H1 (cell line): ENCODE results near the gene ZNF484.
A peak's percentile ranks its signal among the peaks of the same experiment; 100 is the strongest.

Experiments
- CHD1 ChIP-seq: IDR thresholded peaks from 2 replicates; pipeline ENCODE4 v1.6.1; 2012; ENCODE audit warnings: low read depth, low read length, improper control_type of control experiment
- CTCF ChIP-seq, 3 experiments: IDR thresholded peaks; 1 replicate in 2 of 3; 2 replicates in 1 of 3; pipeline versions ENCODE4 v1.5.1 to v1.6.1; 2011; ENCODE audit warnings: low read length in 3 of 3, mild to moderate bottlenecking in 3 of 3, inconsistent platforms in 2 of 3, low read depth in 1 of 3, moderate library complexity in 1 of 3; ENCODE audit not compliant: insufficient read depth in 1 of 3; ENCODE audit errors: control extremely low read depth in 1 of 3
- GABPA ChIP-seq: IDR thresholded peaks from 2 replicates; pipeline ENCODE4 v1.6.1; 2011; ENCODE audit warnings: mild to moderate bottlenecking, low read length, moderate library complexity, borderline replicate concordance; ENCODE audit not compliant: insufficient read depth
- JUND ChIP-seq: IDR thresholded peaks from 2 replicates; pipeline ENCODE4 v1.6.1; 2011; ENCODE audit warnings: mild to moderate bottlenecking, improper control_type of control experiment, low read length
- PHF8 ChIP-seq: fragments of 200-600 bp; sonication (generic); conservative IDR thresholded peaks from 2 replicates; pipeline ENCODE4 v1.7.1; 2012; ENCODE audit warnings: low read depth, mild to moderate bottlenecking, inconsistent platforms, low read length, moderate library complexity
- RAD21 ChIP-seq, 2 experiments: IDR thresholded peaks in 1 of 2; conservative IDR thresholded peaks in 1 of 2; 2 replicates each; pipeline ENCODE4 v1.6.1; 2011; ENCODE audit warnings: low read depth in 2 of 2, low read length in 2 of 2, improper control_type of control experiment in 1 of 2, inconsistent platforms in 1 of 2, mild to moderate bottlenecking in 1 of 2, moderate library complexity in 1 of 2
- SUZ12 ChIP-seq: fragments of 200-600 bp; sonication (generic); IDR thresholded peaks from 2 replicates; pipeline ENCODE4 v1.6.1; 2012; ENCODE audit warnings: mild to moderate bottlenecking, inconsistent platforms, low read length, moderate library complexity, mixed read lengths
- TCF12 ChIP-seq: IDR thresholded peaks from 2 replicates; pipeline ENCODE4 v1.6.1; 2011; ENCODE audit warnings: low read depth, mild to moderate bottlenecking, low read length
- TEAD4 ChIP-seq: IDR thresholded peaks from 2 replicates; pipeline ENCODE4 v1.6.1; 2012; ENCODE audit warnings: low read depth, low read length, inconsistent platforms, mixed read lengths
- TF ChIP-seq, protein P1 (sequence below): IDR thresholded peaks from 2 replicates; pipeline ENCODE4 v1.6.1; 2012; ENCODE audit warnings: low read length, inconsistent platforms
- TF ChIP-seq, protein P2 (sequence below): IDR thresholded peaks from 2 replicates; pipeline ENCODE4 v1.6.1; 2012; ENCODE audit warnings: inconsistent platforms

DNA sequence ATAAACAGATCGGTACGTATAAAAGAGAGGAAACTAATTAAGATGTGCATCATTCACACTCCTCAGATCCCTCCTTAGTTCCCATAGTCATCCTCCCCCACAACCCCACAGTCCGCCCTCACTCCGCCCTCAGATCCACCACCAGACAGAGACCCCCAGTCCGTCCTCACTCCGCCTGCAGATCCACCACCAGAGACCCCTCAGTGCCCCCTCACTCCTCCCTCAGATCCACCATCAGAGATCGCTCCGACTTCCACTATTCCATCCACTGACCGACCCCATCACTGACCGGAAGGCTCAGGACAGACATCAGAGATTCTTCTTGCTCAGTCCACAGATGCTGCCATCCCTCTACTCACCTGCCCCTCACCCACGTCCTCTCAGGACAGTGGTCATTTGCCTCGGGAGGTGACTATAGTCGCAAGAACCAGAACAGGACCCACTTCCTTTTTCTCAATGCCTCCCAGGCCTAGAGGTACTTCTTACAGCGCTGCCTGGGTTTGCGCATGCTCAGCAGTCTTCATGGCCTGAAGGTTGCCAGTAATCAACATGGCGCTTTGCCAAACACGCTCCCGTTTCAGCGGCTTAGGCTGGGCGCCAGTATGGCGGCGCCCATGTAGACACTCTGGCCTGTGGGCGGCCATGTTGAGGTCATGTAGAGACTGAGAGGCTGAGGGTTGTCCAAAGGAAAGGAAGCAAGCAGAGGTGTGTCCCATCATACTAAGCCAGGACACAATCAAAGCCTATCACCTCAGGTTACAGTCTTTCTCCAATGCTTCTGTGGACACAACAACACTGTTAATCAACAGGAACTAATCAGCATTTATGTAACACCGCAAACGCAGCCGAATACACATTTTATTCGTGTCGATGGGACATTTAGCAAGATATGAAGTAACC, at the start of gene ZNF484:
- TF ChIP-seq, protein P1, sequence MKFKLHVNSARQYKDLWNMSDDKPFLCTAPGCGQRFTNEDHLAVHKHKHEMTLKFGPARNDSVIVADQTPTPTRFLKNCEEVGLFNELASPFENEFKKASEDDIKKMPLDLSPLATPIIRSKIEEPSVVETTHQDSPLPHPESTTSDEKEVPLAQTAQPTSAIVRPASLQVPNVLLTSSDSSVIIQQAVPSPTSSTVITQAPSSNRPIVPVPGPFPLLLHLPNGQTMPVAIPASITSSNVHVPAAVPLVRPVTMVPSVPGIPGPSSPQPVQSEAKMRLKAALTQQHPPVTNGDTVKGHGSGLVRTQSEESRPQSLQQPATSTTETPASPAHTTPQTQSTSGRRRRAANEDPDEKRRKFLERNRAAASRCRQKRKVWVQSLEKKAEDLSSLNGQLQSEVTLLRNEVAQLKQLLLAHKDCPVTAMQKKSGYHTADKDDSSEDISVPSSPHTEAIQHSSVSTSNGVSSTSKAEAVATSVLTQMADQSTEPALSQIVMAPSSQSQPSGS: no peak
- TF ChIP-seq CTCF (IDR thresholded peaks at IDR 0.05; ENCODE audit: control extremely low read depth in 1 of 3, insufficient read depth in 1 of 3, low read depth in 1 of 3, low read length in 3 of 3) (no peak), RAD21 (IDR thresholded peaks at IDR 0.05 in 1 of 2, conservative IDR thresholded peaks at IDR 0.05 in 1 of 2; ENCODE audit: low read depth in 2 of 2, low read length in 2 of 2) (no peak), PHF8 (peak; percentile 63; the same call in 1 of the 2 replicates), CHD1 (no peak), JUND (no peak), TCF12 (0 out of 2 replicates have a peak, but pooled peaks have one; percentile 31), GABPA (no peak), SUZ12 (no peak), TEAD4 (no peak)
- TF ChIP-seq, protein P2, sequence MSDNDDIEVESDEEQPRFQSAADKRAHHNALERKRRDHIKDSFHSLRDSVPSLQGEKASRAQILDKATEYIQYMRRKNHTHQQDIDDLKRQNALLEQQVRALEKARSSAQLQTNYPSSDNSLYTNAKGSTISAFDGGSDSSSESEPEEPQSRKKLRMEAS: peak; percentile 60; the same call in 1 of the 2 replicates
